Measurements from ENCODE around the gene UBR3.

Gene UBR3

GRCh38 chr2:170013802-170014551, 186.7 kb downstream of the UBR3 start:
- Histone ChIP-seq H3K4me2 (ENCODE audit: low read length) (no peak overlapping the region), H3K27me3 (ENCODE audit: low read depth, low read length) (no peaks in the 10 kb centered on the region), H3K36me3 (replicated peaks; ENCODE audit: low read depth, low read length) (no peaks in the 10 kb centered on the region), H4K20me1 (ENCODE audit: insufficient read depth, low read length) (no peaks in the 10 kb centered on the region), H3K4me3 (ENCODE audit: low read length) (no peak overlapping the region), H3K9ac (ENCODE audit: low read length) (no peak overlapping the region), H2AFZ (ENCODE audit: low read depth, low read length) (no peak overlapping the region), H3K4me1 (ENCODE audit: low read length) (no peaks in the 10 kb centered on the region), H3K79me2 (ENCODE audit: low read length) (no peaks in the 10 kb centered on the region), H3K27ac (ENCODE audit: low read length) (no peak overlapping the region), H3K9me3 (ENCODE audit: insufficient read depth, low read length) (no peaks in the 10 kb centered on the region)
- no peak for TF ChIP-seq EZH2phosphoT487 (IDR thresholded peaks at IDR 0.05; ENCODE audit: low read depth)
- TF ChIP-seq CTCF (IDR thresholded peaks at IDR 0.05; ENCODE audit: low read depth, low read length), result no peak

GRCh38 chr2:170014769-170015168, 187.5 kb downstream of the UBR3 start:
- no peaks in the 10 kb centered on the region for H4K20me1 ChIP-seq (ENCODE audit: insufficient read depth, low read length)
- H3K36me3 ChIP-seq (replicated peaks; ENCODE audit: low read depth, low read length), result no peaks in the 10 kb centered on the region
- no peaks in the 10 kb centered on the region for H3K27me3 ChIP-seq (ENCODE audit: low read depth, low read length)
- no peak overlapping the region for H3K4me2 ChIP-seq (ENCODE audit: low read length)
- H3K79me2 ChIP-seq (ENCODE audit: low read length), result no peaks in the 10 kb centered on the region
- H3K9me3 ChIP-seq (ENCODE audit: insufficient read depth, low read length), result no peaks in the 10 kb centered on the region
- TF ChIP-seq EZH2phosphoT487 (IDR thresholded peaks at IDR 0.05; ENCODE audit: low read depth) (no peak), CTCF (IDR thresholded peaks at IDR 0.05; ENCODE audit: low read depth, low read length) (no peak)
- no peak overlapping the region for H3K4me3 ChIP-seq (ENCODE audit: low read length)
- no peak overlapping the region for H3K27ac ChIP-seq (ENCODE audit: low read length)
- H3K4me1 ChIP-seq (ENCODE audit: low read length), result no peaks in the 10 kb centered on the region
- no peak overlapping the region for H2AFZ ChIP-seq (ENCODE audit: low read depth, low read length)
- H3K9ac ChIP-seq (ENCODE audit: low read length), result no peak overlapping the region

- no peak overlapping the region for H3K9ac ChIP-seq (ENCODE audit: low read length)
- H3K36me3 ChIP-seq (replicated peaks; ENCODE audit: low read depth, low read length), result no peaks in the 10 kb centered on the region
Measured at GRCh38 chr2:170017860-170018532, 190.7 kb downstream of the UBR3 start.

More at GRCh38 chr2:170017860-170018532, 190.7 kb downstream of the UBR3 start:
- TF ChIP-seq CTCF (IDR thresholded peaks at IDR 0.05; ENCODE audit: low read depth, low read length), result no peak
- Histone ChIP-seq H2AFZ (ENCODE audit: low read depth, low read length) (no peak overlapping the region), H3K4me3 (ENCODE audit: low read length) (no peak overlapping the region), H3K4me1 (ENCODE audit: low read length) (no peaks in the 10 kb centered on the region), H4K20me1 (ENCODE audit: insufficient read depth, low read length) (no peaks in the 10 kb centered on the region), H3K27me3 (ENCODE audit: low read depth, low read length) (no peaks in the 10 kb centered on the region), H3K27ac (ENCODE audit: low read length) (no peak overlapping the region), H3K9me3 (ENCODE audit: insufficient read depth, low read length) (no peaks in the 10 kb centered on the region), H3K79me2 (ENCODE audit: low read length) (no peaks in the 10 kb centered on the region), H3K4me2 (ENCODE audit: low read length) (no peak overlapping the region)

All from OCI-LY3 (cell line).